SKM-1 treated with dmso at 0.1 percent for 144 hours (cell line): Measurements from ENCODE around the gene PLCG1.

Experiments
- DNase-seq: peaks from one replicate; lab custom pipeline; 2025; ENCODE audit not compliant: unreplicated experiment; lab: John Stamatoyannopoulos, UW

The PLCG1 gene

DNA sequence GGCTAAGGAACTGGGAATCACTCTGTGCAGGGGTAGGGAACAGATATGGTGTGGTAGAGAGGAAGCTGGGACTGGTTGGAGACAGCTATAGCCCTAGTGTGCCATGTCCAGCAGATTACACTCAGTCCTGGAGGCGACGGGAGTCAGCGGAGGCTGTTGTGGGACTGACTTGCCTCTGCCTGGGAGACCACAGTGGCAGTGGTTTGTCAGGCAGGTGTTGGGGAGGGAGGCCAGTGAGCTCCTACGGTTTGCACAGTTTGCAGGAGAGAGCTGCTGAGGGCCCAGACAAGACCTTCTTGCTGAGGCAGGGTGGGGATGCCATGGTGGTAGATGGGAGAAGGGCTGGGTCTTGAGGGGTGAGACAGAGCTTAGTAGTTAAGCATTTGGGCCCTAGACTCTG is 4.9 kb downstream of the PLCG1 start:
- no peak for DNase-seq

DNA sequence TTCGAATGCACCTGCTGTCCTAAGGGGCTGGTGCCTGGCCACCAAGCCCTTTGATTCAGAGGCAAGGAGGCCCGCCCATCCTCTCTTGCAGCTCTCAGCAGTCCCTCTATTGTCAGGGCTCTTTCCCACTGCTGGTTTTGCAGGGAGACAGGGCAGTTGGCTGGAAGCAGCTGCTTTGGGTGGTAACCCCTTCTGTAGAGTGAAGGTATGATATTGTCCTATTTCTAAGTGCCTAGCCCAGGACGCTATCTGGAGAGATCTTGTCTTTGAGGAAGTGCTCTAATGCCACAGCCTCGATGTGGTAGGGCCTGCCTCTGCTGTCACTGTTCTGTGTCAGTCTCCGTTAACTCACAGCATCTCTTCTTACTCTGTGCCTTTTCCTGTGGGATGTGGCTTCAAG is 5.6 kb downstream of the PLCG1 start:
- DNase-seq: peak; percentile 21

DNA sequence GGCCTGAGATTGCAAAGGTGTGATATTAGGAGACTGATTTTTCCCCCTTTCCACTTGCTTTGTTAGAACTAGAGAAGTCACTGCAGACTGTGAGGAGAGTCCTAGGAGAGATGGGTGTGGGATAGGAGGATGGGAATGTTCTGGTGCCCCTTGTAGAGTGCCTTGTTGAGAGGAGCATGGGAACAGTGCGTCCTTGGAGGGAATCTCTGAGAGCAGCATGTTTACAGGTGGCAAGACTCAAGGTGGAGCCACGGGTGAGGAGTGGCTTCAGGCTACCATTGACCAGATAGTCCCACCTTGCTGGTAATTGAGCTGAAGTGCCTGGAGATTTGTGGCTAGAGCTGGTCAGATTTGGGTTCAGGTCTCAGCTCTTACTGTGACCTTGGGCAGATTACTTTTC is 6.0 kb downstream of the PLCG1 start:
- no peak for DNase-seq

DNA sequence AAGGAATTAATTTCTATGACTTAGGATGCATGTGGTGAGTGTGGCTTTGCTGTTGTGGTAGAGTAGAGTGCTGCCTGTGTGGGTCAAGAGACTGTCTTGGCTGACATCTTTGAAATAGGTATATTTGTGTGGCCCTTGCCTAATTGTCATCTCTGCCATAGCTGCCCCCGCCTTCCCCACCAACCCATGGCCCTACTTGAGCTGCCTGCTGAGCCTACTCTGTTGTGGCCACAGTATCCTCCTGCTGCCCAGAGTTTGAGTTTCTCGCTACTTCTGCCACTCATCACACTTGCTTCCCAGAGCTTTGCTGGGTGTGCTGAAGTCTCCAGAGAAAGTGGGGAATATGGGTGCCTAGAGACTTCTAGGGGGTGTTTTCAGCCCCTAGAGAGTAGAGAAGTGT is 8.0 kb downstream of the PLCG1 start:
- no peak for DNase-seq

DNA sequence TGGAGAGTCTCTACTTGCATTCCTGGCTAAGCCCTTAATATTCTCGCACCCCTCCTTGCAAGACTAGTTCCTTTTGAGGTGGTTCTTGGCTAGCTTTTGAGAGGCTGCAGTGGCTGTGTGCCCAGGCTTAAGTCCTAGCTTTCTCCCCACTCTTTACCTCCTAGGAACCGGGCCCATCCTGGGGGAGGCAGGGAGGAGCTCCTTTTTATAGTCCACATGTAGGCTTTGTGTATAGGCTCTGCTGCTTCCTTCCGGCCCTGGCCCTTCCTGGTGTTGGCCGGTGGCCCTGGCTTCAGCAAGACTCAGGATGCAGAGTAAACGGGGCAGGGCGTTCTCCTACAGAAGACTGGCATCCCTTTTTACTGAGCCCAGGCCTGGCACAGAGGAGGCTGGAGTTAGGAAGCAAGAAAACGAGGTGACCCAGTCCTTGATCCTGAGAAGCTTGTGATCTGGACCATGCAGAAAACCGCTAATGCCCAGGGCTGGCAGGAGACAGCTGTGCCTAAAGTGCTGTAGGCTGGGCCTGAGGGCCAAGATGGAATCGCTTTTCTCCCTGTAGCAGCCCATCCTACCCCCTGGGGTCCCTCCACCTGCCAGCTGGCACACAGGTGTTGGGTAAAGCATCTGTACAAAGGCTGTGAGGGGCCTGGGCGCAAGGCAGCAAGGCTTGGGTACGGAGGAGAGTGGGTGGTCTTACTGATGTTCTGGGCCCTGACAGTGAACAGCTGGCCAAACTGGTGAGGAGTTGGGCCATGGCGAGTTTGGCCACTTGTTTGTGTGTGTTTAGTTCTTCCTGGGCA is 8.7 kb downstream of the PLCG1 start:
- DNase-seq: no peak

DNA sequence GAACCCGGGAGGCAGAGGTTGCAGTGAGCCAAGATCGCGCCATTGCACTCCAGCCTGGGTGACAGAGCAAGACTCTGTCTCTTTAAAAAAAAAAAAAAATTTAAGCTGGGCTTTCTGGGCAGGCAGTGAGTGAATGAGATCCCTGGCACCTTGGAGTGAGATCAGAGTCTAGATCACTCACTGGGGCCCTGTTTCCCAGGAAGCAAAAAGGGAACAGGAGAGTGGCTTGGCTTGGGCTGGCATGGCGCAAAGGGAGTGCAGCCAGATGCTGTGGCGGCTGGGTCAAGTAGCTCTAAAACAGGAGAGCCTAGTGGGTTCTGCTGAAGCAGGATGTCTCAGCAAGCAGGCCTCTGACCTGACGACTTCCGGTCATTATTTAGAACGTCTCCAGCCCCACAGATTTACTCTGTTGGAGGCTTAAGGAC is 10.4 kb downstream of the PLCG1 start:
- DNase-seq: no peak

DNA sequence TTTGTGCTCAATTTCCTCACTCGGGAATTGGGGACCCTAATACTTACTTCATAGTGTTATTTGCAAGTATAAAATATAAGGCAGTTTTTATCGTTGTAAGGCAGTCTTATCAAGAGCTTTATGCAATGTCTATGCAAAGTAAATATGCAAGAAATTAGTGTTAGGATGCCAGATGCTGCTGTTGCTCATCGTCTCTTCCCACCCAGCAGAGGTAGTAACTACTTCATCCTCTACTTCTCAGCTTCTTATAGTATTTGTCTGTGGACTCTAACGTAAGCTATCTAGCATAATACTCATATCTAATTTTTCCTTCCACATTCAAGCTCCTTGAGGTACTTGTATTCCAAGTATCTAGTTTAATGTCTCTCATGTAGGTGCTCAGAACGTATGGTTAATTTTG is 11.6 kb downstream of the PLCG1 start:
- no peak for DNase-seq

DNA sequence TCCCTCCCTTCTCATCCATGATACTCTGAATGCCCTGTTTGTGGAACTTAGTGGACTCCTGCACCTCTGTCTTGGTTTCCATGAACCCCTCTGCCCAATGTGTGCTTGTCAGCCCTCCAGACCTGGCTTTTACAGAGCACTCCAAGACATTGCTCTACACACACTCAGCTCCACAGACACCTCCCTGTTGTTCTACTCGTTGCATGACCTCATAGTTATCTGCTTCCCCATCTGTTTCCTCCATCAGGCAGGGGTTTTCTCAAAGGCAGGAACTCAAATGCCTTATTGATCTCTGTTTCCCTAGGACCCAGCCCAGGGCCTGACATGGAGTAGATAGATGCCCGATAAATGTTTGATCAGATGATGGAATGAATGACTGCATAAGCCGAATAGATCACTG is 13.3 kb downstream of the PLCG1 start:
- DNase-seq: no peak

DNA sequence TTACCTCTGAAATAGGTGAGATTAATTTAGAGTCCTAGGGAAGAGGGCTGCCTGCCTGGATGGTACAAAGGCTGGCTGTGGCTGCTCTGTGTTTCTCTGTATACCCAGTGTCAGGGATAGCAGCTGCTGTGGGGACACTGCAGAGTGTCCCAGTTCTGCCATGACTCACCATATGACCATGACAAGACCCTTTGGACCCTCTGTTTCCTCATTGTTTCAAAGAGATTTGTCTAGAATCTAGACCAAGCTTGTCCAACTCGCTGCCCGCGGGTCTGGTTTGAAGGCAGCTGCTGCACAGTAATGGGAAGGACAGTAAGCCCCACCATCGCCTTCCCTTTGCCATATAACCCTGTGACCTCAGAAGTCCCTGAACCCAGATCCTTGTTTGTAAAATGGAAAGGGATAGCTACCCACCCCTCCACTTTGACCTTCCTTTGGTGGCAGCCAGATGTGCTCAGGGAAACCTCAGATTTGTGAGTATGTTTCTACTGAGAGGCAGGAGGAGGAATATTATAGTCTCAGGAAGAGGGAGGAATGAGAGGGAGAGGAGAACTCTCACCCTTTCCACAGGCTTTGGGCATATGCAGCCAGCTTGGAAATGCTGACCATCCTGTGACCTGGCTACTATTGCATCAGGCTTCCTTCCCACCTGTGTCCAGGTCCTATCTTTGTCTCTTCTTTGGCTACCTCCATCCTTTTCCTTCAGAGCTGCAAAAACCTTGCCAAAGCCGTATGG is 14.0 kb downstream of the PLCG1 start:
- no peak for DNase-seq

DNA sequence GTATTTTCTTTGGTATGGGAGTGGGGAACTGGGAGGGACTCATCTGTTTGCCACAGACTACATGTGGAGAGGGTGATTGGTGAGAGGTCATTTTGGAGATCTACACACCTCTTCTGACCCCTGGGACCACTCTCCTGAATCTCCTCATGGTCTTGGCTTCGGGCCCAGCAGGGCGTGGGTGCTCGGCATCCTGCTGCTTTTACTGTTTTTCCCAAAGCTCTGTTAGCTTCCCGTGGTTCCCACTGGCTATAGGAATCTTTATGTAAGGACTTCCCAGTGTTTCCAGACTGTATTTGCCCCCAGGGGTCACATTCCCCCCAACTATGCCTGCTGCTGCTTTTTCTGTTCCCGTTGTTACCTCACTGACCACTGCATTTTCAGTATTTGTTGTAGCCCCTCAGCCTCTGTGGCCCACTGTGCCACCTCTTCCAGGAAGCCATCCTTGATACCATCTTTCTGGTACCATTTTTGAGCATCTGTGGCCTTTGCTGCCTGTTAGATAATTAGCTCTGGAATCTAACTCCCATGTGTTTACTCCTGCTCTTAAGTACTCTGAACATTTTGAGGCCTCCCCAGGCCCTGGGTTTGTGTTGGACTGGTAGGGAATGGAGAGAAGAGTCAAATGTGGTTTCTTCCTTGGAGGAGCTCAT is 14.9 kb downstream of the PLCG1 start:
- DNase-seq: no peak

DNA sequence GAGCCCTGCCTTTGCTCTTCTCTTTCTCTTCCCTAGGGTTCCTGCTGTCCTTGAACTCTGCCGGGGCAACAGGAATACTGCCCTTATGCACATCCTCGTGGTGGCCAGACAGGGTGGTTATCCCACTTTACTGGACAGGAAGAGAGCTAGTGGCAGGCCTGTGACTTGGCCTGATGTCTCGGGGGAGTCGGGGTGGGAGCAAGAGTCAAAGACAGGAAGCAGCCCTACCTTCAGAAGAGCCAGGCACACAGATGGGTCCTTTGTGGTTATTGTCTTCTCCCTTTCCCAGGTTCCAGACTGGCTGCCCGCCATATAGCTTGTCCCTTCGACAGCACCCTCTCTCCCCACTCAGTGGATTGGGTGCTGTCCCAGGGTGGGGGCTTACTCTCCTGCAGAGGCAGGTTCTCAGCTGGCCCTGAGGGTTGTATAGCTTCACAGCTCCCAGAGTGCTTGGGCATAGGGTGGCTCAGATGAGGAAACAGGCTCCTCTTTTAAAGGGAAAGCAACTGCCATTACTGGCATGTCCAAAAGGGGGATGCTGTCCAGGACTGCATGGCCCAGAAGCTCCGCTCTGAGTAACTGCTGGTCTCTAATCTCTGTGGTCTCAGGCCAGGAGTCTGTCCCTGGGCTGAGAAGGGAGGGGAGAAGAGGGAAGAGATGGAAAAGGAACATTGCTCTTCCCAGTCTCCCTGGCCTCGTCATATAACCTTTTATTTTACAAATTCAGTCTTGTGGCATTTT is 17.3 kb downstream of the PLCG1 start:
- no peak for DNase-seq

DNA sequence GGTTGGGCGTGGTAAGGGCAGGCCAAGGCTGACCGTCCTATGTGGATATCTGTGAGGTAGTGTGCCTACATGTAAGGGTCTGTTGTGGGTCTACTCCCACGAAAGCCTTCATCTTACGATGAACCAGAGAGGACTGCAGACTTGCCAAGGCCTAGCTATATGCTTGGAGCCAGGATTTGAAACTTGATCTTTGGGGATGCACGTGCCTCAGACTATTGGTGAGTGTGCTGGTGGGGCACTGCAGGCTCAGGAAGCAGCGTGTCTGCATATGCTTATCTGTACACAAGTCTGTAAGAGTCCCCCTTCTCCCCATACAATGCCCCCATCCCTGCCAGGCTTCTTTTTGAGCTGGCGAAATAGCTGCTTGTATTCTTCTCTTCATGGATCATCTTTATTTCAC is 17.9 kb downstream of the PLCG1 start:
- no peak for DNase-seq

DNA sequence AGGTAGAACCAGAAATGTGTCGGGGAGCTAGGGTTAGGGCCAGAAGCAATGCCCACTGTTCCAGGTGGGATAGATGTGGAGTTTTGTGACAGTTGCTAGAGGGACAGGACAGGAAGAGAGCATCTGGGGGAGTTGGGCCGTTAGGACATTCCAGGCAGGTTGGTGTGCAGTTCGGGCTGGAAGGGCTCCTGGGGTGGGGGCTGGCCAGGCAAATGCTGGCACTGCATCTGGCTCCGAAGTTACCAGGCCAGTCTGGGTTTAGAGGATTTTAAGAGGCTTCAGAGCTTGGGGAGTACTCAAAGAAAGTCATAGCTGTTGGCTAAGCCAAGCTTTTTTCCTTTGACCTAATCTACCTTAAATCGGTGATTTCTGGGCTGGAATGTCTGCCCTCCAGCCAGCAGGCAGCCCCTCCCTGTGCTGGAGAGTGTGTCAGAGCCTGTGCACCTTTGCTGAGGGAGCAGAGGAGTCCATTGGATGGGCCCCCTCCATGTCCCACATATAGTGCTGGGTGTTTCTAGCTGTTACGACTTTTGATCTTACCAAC is 20.8 kb downstream of the PLCG1 start:
- no peak for DNase-seq

DNA sequence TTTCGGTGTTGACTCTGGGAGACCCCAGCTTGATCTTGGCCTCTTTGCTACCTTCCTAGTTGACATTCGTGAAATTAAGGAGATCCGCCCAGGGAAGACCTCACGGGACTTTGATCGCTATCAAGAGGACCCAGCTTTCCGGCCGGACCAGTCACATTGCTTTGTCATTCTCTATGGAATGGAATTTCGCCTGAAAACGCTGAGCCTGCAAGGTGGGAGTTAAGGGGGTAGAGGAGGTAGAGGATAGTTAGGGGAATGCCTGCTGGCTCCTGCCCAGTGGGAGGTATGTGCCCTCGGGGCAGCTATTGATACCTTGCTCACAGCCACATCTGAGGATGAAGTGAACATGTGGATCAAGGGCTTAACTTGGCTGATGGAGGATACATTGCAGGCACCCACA is 22.2 kb downstream of the PLCG1 start:
- no peak for DNase-seq

DNA sequence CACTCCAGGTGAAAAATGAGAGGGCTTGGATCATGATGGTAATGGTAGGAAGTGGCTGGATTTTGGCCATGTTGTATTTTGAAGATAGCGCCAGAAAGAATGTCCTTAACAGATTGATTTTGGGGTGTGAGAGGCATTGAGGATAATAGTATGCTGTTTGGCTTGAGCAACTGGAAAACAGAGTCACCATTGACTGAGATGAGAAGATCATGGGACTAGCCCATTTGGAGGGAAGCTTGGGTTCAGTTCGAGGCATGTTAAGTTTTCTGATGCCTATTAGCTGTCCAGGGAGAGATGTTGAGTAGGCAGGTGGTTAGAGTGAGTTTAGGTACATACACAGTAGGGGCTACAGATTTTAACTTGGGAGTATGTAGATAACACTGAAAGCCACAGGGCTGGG is 23.3 kb downstream of the PLCG1 start:
- no peak for DNase-seq

DNA sequence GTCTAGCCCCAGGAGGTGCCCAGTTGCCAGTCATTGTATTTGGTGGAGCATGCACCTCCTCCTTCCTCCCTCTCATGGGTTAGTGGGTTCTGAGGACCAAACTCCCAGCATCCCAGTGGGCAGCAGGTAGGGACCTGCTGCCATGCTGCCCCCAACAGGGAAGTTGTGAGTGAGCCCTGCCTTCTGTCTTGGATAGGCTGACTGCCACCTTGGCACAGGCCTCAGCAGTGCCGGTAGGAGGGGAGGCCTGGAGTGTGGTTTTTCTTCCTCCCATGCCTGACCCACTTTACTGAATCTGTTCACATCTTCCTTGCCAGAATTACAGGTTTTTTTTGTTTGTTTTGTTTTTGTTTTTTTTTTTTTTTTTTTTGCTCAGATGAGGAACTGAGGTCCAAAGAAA is 24.5 kb downstream of the PLCG1 start:
- DNase-seq: no peak

DNA sequence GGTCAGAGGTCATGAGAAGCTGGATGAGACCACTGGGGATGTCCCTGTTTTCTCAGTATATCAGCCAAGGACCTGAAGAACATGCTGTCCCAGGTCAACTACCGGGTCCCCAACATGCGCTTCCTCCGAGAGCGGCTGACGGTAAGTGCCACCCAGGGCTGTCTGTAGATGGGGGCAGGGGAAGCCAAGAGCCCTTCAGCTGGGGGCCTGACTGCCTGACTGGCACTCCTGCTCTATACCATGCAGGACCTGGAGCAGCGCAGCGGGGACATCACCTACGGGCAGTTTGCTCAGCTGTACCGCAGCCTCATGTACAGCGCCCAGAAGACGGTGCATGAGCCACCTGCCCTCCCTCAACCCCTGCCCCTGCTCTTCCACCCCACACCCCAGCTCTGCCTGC is 25.1 kb downstream of the PLCG1 start:
- no peak for DNase-seq

DNA sequence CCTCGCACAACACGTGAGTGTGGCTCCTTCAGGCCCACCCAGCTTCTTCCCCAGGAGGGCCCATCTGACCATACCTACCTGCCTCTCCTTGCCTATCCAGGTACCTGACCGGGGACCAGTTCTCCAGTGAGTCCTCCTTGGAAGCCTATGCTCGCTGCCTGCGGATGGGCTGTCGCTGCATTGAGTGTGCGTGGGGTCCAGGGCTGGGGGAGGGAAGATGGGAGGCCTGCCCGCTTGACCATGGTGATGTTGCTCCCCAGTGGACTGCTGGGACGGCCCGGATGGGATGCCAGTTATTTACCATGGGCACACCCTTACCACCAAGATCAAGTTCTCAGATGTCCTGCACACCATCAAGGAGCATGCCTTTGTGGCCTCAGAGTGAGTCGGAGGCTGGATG is 26.5 kb downstream of the PLCG1 start:
- DNase-seq: no peak

DNA sequence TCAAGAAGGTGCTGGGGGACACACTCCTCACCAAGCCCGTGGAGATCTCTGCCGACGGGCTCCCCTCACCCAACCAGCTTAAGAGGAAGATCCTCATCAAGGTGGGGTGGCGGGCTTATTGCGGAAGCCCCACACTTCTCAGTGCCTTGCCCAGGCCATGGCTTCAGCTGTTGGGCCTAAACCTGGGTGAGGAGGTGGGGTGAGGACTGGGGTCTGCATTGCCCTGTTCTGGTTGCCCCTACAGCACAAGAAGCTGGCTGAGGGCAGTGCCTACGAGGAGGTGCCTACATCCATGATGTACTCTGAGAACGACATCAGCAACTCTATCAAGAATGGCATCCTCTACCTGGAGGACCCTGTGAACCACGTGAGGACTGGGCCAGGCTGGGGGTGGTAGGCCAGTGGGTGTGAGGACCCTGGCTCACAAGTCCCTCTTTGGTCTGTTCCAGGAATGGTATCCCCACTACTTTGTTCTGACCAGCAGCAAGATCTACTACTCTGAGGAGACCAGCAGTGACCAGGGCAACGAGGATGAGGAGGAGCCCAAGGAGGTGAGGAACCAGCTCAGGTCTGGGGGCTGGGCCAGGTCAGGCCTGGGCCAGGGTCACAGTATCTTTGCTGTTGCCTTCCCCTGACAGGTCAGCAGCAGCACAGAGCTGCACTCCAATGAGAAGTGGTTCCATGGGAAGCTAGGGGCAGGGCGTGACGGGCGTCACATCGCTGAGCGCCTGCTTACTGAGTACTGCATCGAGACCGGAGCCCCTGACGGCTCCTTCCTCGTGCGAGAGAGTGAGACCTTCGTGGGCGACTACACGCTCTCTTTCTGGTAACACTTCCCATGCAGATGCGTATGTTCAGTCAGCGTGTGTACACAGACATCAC is 27.9 kb downstream of the PLCG1 start:
- DNase-seq: no peak
